Stimulated activated CD4-positive, alpha-beta T cell treated with anti-CD3 and anti-CD28 coated beads, TNF-alpha, amount 100 ng/mL, for 24 hours (primary cell): Measurements from ENCODE around the gene SLITRK6.
"Not testable (repeated sequence)": the region's sequence is repeated elsewhere in the genome, so short reads cannot be mapped to it uniquely, and the experiment has no call there.

Experiments used
- DNase-seq, 3 experiments: peaks; one replicate each; pipeline ENCODE4 v3.0.0-alpha.2; 2020; ENCODE audit warnings: low read depth in 3 of 3

SLITRK6 gene, protein sequence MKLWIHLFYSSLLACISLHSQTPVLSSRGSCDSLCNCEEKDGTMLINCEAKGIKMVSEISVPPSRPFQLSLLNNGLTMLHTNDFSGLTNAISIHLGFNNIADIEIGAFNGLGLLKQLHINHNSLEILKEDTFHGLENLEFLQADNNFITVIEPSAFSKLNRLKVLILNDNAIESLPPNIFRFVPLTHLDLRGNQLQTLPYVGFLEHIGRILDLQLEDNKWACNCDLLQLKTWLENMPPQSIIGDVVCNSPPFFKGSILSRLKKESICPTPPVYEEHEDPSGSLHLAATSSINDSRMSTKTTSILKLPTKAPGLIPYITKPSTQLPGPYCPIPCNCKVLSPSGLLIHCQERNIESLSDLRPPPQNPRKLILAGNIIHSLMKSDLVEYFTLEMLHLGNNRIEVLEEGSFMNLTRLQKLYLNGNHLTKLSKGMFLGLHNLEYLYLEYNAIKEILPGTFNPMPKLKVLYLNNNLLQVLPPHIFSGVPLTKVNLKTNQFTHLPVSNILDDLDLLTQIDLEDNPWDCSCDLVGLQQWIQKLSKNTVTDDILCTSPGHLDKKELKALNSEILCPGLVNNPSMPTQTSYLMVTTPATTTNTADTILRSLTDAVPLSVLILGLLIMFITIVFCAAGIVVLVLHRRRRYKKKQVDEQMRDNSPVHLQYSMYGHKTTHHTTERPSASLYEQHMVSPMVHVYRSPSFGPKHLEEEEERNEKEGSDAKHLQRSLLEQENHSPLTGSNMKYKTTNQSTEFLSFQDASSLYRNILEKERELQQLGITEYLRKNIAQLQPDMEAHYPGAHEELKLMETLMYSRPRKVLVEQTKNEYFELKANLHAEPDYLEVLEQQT

DNA sequence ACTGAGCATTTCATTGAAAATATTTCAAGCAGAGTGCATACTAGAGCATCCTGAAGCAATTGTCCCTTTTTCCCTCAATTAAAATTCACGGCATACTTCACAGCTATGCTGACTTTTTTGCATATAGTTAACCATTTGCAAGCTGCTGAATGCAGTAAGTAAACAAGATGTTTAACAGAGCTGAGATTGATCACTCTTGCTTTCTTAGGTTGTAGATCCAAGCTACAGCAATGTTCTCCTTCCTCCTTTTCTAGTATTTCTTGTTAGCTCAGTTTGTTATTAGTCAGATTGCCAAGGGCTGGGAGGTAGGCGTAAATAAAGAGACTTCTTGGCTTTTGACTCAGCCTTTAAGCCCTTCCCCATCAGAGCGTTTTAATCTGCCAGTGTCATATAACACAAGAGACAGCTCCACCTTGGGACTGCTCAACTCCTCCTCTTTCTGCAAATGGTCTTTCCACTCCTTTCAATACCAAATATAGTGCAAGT is at the start of gene SLITRK6:
SLITRK6 (minus strand) TSS at position 323 of the 486 bp plus-strand sequence. CDS start 2,911 bp downstream, outside the sequence.
- no peak for DNase-seq

DNA sequence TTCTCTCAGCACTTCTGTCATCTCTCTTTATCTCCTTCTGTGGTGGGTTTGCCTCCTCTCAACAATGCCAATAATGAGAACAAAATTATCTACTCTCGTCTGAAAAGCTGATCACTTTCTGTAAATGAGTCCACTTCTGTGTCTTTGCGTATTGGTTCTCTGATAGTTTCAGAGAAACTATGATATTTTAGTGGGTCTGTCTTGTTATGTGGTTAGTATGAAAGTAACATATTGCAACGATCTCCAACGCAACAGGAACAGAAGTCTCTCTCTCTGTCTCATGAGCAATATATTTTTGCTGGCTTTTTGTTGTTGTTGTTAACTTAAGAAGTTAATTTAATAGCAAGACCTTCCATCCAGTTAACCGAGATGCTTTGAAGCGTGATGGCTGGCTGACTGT is 47.8 kb upstream of the SLITRK6 start:
- no peak for DNase-seq

DNA sequence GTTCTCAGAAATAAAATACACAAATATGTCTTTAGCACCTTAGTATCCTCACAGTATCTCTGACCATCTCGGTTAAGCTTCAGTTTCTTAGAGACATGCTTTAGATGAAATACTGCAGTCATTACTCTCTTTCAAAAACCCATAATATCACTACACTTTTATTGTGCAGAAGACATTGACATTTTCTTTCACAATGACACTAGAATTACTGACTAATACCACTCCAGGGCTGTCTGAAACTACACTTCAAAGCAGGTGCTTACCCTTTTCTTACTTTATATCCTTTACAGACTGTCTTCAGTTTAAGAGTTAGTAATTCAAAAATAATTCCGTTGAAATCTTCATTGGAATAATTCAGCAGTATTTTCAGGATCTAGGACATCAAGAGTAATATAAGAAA is 42.2 kb upstream of the SLITRK6 start:
- no peak for DNase-seq

GRCh38 chr13:85833921-85834320 is 34.7 kb upstream of the SLITRK6 start:
- DNase-seq = no peak

- no peak for DNase-seq
Measured at GRCh38 chr13:85828094-85828684, 29.0 kb upstream of the SLITRK6 start.

- no peak for DNase-seq
Measured at GRCh38 chr13:85825454-85825853, 26.2 kb upstream of the SLITRK6 start.

GRCh38 chr13:85823832-85824231 is 24.6 kb upstream of the SLITRK6 start:
- no peak for DNase-seq

DNA sequence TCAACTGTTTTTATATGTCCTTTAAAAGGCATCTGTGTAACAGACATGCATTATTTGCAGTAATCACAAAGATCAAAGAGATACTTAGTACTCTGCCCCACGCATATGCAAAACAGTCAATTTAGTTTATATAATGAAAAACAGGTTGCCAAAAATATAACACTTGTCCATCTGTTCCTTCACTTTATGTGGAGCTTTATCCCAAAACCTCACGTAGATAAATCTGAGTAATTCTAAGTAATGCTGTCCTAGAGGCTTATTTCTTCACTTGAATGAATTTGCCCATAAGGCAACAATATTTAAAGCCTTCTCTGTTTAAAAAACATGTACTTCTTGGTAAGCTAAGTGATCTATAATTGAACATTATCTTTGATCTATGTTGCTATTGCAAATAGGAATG is 20.3 kb upstream of the SLITRK6 start:
- no peak for DNase-seq

DNA sequence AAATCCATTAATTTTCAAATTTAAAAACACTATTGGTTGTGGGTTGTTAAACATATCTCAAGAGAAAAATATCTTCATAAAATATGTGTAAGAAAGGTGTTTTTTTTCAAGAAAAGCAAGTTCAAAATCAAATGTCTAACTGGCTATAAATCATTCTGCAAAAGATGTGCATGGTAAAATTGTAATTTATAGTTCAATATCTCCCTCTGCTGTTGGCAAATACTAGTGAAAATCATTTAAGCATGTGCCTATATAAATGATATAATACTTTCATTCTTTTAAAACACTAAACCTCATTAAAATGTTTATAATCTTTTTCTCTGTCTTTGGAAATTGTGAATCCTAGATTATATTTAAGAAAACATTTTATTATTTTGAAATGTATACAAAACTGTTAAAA is 17.2 kb upstream of the SLITRK6 start:
- no peak for DNase-seq

DNA sequence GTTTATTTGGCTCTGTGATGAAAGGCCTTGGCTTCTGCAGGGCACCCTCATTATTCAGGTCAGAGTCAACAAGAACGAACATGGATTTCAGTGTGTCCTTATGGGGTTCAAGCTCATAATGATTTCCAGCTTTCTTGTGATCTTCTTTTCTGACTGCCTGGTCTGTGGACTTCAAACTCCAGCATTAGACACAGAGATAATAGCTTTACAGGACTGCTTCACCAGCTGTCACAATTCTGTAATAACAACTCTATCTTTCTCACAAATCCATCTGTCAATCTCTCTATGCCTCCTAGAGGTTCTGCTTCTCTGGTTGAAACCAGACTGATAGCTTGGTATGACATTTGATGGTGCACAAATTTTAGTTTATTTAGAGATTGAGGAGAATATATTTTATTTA is 13.1 kb upstream of the SLITRK6 start:
- no peak for DNase-seq

- no peak for DNase-seq
Measured at GRCh38 chr13:85808811-85809210, 9.6 kb upstream of the SLITRK6 start.

GRCh38 chr13:85806553-85807175 is 7.4 kb upstream of the SLITRK6 start:
- DNase-seq = no peak

DNA sequence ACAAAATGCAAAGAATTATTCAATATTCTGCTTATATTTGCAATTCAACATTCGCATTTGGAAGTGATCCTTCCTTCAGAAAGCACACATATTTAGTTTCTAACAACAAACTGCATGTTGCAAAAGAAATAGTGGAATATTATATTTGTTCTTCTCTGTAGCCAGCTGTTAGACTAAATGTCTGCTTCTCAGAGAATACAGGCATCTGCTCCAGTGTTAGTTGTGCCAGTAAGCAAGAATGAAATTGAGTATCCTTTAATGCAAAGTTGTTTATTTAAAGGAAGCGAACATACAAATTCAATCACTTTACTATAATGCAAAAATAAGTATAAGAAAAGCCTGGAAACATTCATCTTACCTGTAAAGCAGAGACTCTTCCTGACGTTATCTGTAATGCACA is 663 bp downstream of the SLITRK6 start:
- DNase-seq = no peak

GRCh38 chr13:85797311-85797710 is 1.9 kb downstream of the SLITRK6 start:
- no peak for DNase-seq

- no peak for DNase-seq
Measured at GRCh38 chr13:85785205-85785604, 14.0 kb downstream of the SLITRK6 start.

GRCh38 chr13:85772367-85772766 is 26.9 kb downstream of the SLITRK6 start:
- no peak for DNase-seq

DNA sequence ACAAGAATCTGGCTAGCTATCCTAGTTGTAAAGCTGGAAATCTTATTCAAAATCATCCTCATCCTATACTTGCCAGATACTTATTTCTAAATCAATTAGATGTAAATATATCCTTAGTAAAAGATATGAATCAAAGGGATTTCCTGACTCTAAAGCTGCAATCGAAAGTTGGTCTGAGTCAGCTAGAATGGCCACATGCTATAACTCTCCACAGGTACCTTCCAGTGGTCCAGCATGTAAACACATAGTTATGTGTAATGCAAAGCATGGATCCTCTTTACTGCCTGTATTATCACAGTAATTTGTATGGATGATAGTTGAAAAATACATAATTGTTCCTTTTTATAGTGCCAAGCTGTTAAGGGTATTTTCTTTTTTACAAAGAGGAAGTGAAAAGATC is 27.4 kb downstream of the SLITRK6 start:
- no peak for DNase-seq

GRCh38 chr13:85768946-85769345 is 30.3 kb downstream of the SLITRK6 start:
- DNase-seq = no peak

DNA sequence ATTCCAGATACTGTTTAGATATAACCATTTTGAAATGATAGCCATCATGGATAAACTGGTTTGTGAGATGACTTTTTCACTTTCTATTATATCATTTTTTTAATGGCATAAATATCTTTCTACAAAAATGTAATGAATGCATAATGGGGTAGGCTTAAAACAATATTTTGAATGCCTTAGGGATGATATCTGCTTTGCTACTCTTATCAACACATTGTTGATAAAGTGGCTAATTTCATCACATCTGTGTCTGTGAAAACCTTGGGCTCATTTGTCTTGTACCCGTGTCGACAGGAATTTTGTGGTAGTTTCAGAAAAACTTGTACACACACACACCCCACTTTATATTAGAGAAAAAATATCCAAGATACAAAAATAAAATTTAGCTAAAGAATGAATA is 44.1 kb downstream of the SLITRK6 start:
- no peak for DNase-seq

DNA sequence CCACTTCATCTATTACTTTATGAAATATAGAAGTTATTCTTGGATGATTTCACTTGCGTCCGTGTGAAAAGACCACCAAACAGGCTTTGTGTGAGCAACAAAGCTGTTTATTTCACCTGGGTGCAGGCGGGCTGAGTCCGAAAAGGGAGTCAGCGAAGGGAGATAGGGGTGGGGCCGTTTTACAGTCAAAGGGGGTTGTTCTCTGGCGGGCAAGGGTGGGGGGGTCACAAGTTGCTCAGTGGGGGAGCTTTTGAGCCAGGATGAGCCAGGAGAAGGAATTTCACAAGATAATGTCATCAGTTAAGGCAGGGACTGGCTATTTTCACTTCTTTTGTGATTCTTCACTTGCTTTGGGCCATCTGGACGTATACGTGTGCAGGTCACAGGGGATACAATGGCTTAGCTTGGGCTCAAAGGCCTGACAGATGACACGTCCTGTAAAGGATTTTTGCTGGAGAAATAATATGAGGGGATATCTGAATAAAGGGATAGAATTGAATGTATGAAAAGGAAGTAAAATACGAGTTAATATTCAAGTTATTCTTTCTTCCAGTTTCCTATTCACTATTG is 55.9 kb downstream of the SLITRK6 start:
- DNase-seq = not testable (repeated sequence)
